Endothelial cell of umbilical vein (primary cell): ENCODE measurements around the gene SCAF8. TPM values are rescaled to one million over a fixed set of nuclear protein-coding genes. Genes with fewer than 3 reads are reported as not detected.

Experiments
- BruUV-seq: library from RNA; stranded (reverse); fragments of 400-500 nt; replicated peaks from 2 replicates; lab custom pipeline; 2021; lab: Mats Ljungman, UMichigan
- CTCF ChIA-PET: fragments of 300-600, 350-600 bp; sonication (Branson Sonifier 250); formaldehyde crosslinking; loops from one replicate; lab custom pipeline; 2021; ENCODE audit warnings: antibody characterized with exemption, inconsistent platforms; lab: Charles Lee
- POLR2A ChIA-PET: fragments of 300-600, 350-600 bp; sonication (Branson Sonifier 250); formaldehyde crosslinking; loops from one replicate; lab custom pipeline; 2021; ENCODE audit warnings: antibody characterized with exemption, inconsistent platforms; lab: Charles Lee
- DNase-seq: peaks from one replicate; pipeline ENCODE4 v3.0.0-alpha.2; 2011; ENCODE audit warnings: low read depth, low spot score
- FAIRE-seq: peaks from 2 replicates; lab custom pipeline; 2011; peaks lifted over from hg19 to GRCh38; lab: Jason Lieb, UNC
- H2AFZ ChIP-seq: 2 replicates; pipeline ENCODE4 v1.6.0; 2012; ENCODE audit warnings: low read depth, low read length, control low read depth, inconsistent platforms
- H3K27ac ChIP-seq: 2 replicates; pipeline ENCODE4 v1.5.1; 2011; ENCODE audit warnings: low read depth, mild to moderate bottlenecking, control low read depth, low read length, moderate library complexity; ENCODE audit not compliant: insufficient read depth
- H3K27me3 ChIP-seq, 2 experiments: 2 replicates each; pipeline versions ENCODE4 v1.6.0 to v1.6.1; 2011; ENCODE audit warnings: low read length in 2 of 2, mixed read lengths in 1 of 2; ENCODE audit not compliant: control insufficient read depth in 2 of 2, insufficient read depth in 2 of 2
- H3K36me3 ChIP-seq, 2 experiments: 2 replicates in 1 of 2; 3 replicates in 1 of 2; pipeline ENCODE4 v1.5.1; 2011; ENCODE audit warnings: low read length in 2 of 2, mild to moderate bottlenecking in 1 of 2, moderate library complexity in 1 of 2; ENCODE audit not compliant: control insufficient read depth in 2 of 2, insufficient read depth in 2 of 2; ENCODE audit errors: extremely low read depth in 1 of 2
- H3K4me1 ChIP-seq: 3 replicates; pipeline ENCODE4 v1.5.1; 2011; ENCODE audit warnings: mild to moderate bottlenecking, low read length; ENCODE audit not compliant: control insufficient read depth, insufficient read depth; ENCODE audit errors: extremely low read depth
- H3K4me2 ChIP-seq: 2 replicates; pipeline ENCODE4 v1.6.1; 2011; ENCODE audit warnings: low read length, control low read depth, mixed read lengths; ENCODE audit not compliant: insufficient read depth
- H3K4me3 ChIP-seq, 3 experiments: fragments of 200-600 bp in 1 of 3; sonication (generic), shearing (Covaris generic) in 1 of 3; replicated peaks in 1 of 3; 2 replicates each; pipeline ENCODE4 v1.5.1; 2011 to 2016; ENCODE audit warnings: control low read depth in 3 of 3, low read length in 3 of 3, mild to moderate bottlenecking in 2 of 3, inconsistent platforms in 1 of 3, low read depth in 1 of 3, moderate library complexity in 1 of 3; ENCODE audit not compliant: insufficient read depth in 1 of 3
- H3K79me2 ChIP-seq: 2 replicates; pipeline ENCODE4 v1.6.0; 2012; ENCODE audit warnings: low read length, inconsistent platforms; ENCODE audit not compliant: control insufficient read depth, insufficient read depth
- H3K9ac ChIP-seq: replicated peaks from 2 replicates; pipeline ENCODE3; 2011; ENCODE audit warnings: low read length, control low read depth; ENCODE audit not compliant: insufficient read depth; ENCODE audit errors: extremely low read depth
- H3K9me1 ChIP-seq: replicated peaks from 3 replicates; pipeline ENCODE4 v1.6.0; 2011; ENCODE audit warnings: mild to moderate bottlenecking, low read length; ENCODE audit not compliant: control insufficient read depth, insufficient read depth; ENCODE audit errors: extremely low read depth
- H3K9me3 ChIP-seq: replicated peaks from 2 replicates; pipeline ENCODE4 v1.5.1; 2012; ENCODE audit warnings: low read length, inconsistent platforms; ENCODE audit not compliant: control insufficient read depth, insufficient read depth
- H4K20me1 ChIP-seq: replicated peaks from 2 replicates; pipeline ENCODE3; 2011; ENCODE audit warnings: mild to moderate bottlenecking, low read length; ENCODE audit not compliant: control insufficient read depth, insufficient read depth; ENCODE audit errors: extremely low read depth
- CTCF ChIP-seq, 2 donors: IDR thresholded peaks; 1 replicate in 1 of 2; 2 replicates in 1 of 2; pipeline ENCODE4 v1.5.1; 2011; ENCODE audit warnings: low read length in 2 of 2, mild to moderate bottlenecking in 2 of 2, moderate library complexity in 2 of 2, control low read depth in 1 of 2, inconsistent platforms in 1 of 2, low read depth in 1 of 2; ENCODE audit not compliant: insufficient read depth in 1 of 2; ENCODE audit errors: extremely low read depth in 1 of 2
- EZH2 ChIP-seq: IDR thresholded peaks from 2 replicates; pipeline ENCODE4 v1.6.1; 2012; ENCODE audit warnings: borderline replicate concordance, low read depth, mild to moderate bottlenecking, moderate library complexity, low read length, inconsistent platforms; ENCODE audit not compliant: severe bottlenecking
- FOS ChIP-seq: IDR thresholded peaks from 2 replicates; pipeline ENCODE4 v1.6.1; 2011; ENCODE audit warnings: mild to moderate bottlenecking, low read length, moderate library complexity, borderline replicate concordance; ENCODE audit not compliant: insufficient read depth
- GATA2 ChIP-seq: IDR thresholded peaks from 2 replicates; pipeline ENCODE4 v1.7.0; 2011; ENCODE audit warnings: low read depth, mild to moderate bottlenecking, moderate library complexity, mixed read lengths, low read length; ENCODE audit not compliant: insufficient read length, insufficient read depth
- JUN ChIP-seq: IDR thresholded peaks from 2 replicates; pipeline ENCODE4 v1.6.1; 2011; ENCODE audit warnings: borderline replicate concordance, low read depth; ENCODE audit not compliant: insufficient read length, insufficient read depth
- MYC ChIP-seq: IDR thresholded peaks from one replicate; pipeline ENCODE4 v1.6.1; 2011; ENCODE audit warnings: mild to moderate bottlenecking, low read depth, low read length
- POLR2A ChIP-seq: IDR thresholded peaks from 2 replicates; pipeline ENCODE4 v1.6.1; 2012; ENCODE audit warnings: low read depth, mild to moderate bottlenecking, control low read depth, low read length
- POLR2AphosphoS5 ChIP-seq: IDR thresholded peaks from 2 replicates; pipeline ENCODE4 v1.6.1; 2012; ENCODE audit warnings: low read depth, mild to moderate bottlenecking, control low read depth, low read length, moderate library complexity; ENCODE audit not compliant: insufficient read depth
- dilution Hi-C: fragments of 300-500 bp; cut with MboI; formaldehyde crosslinking; loops from one replicate; pipeline ENCODE4 v1.15.0; 2019; ENCODE audit warnings: low sequenced_read_pairs; ENCODE audit not compliant: extremely low pct_ligation_motif_present
- intact Hi-C: fragments of 100-400 bp; cut with micrococcal nuclease; formaldehyde crosslinking; loops from one replicate; pipeline ENCODE4 v1.10.0; 2022
- polyA plus RNA-seq, 4 experiments: library from polyadenylated mRNA; depleted of rRNA in 3 of 4; stranded (reverse) in 3 of 4; unstranded in 1 of 4; fragments of >200 nt; gene quantifications; 2 replicates each; pipeline versions ENCODE4 v1.2.1 to v1.2.3, GENCODE V29; 2011 to 2012; ENCODE audit warnings: missing spikeins in 1 of 4
- total RNA-seq: library from RNA; stranded (reverse); gene quantifications from 2 replicates; pipeline ENCODE4 v1.2.3, GENCODE V29; 2021
- TF ChIP-seq, protein P1 (sequence below): IDR thresholded peaks from 2 replicates; pipeline ENCODE4 v1.6.1; 2011; ENCODE audit not compliant: insufficient read depth, insufficient read length

Gene SCAF8
- total and polyA plus RNA-seq, 2 donors (not counting 3 experiments of a cell fraction or from before 2014, with no cell fraction given), result 11.7 to 37.8 TPM

DNA sequence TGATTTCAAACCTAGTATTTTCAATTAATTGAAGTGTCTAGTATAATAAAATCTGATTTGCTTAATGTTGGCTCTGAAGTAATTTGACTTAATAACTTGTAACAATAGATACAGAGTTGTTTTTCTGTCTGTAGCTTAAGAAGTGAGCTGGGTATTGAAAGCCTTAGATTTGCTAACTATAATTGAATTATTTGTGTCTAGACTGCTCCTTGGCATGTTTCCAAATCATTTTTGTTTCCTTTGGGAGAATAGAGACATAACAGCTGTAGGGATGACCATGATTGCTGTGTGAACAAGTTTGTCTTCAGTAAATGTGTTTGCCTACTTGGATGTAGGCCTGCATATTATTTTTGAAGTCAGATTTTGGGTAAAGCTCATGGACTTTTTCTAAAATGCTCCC, 115.4 kb downstream of the SCAF8 start:
- ChIA-PET POLR2A (no interaction called here), CTCF (interaction anchor here (1.0 to 1.5 kb wide), 3 partner anchors 10 to 173 kb away, joined by 3 to 5 read pairs (median 4); no protein-coding TSS in a partner anchor)
- Histone ChIP-seq H3K27me3 (no peaks in the 10 kb centered on the region), H3K4me3 (no peak overlapping the region), H3K9ac (no peak overlapping the region), H3K4me2 (no peak overlapping the region), H3K9me1 (no peaks in the 10 kb centered on the region), H3K9me3 (no peaks in the 10 kb centered on the region), H2AFZ (no peak overlapping the region), H3K79me2 (peaks cover 32% of the 10 kb centered on the region), H3K27ac (no peak overlapping the region), H3K4me1 (peaks cover 11% of the 10 kb centered on the region), H3K36me3 (no peaks in the 10 kb centered on the region), H4K20me1 (no peaks in the 10 kb centered on the region)
- BruUV-seq, result no TSS peak
- dilution Hi-C loops, result no loop called here
- DNase-seq (peak; percentile 75), FAIRE-seq (no peak)
- TF ChIP-seq POLR2A, result no peak
- TF ChIP-seq POLR2AphosphoS5, result no peak
- TF ChIP-seq GATA2, result no peak
- TF ChIP-seq, protein P1, sequence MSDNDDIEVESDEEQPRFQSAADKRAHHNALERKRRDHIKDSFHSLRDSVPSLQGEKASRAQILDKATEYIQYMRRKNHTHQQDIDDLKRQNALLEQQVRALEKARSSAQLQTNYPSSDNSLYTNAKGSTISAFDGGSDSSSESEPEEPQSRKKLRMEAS, result no peak
- no peak for TF ChIP-seq CTCF (IDR thresholded peaks at IDR 0.05; ENCODE audit: extremely low read depth in 1 of 2, insufficient read depth in 1 of 2, low read depth in 1 of 2, low read length in 2 of 2)
- TF ChIP-seq MYC, result no peak
- TF ChIP-seq FOS, result no peak
- TF ChIP-seq EZH2, result no peak
- no peak for TF ChIP-seq JUN
- intact Hi-C loops, result no loop called here
